ENCODE measurements around the gene GNPDA1.
A peak's percentile ranks its signal among the peaks of the same experiment; 100 is the strongest.

The GNPDA1 gene

DNA sequence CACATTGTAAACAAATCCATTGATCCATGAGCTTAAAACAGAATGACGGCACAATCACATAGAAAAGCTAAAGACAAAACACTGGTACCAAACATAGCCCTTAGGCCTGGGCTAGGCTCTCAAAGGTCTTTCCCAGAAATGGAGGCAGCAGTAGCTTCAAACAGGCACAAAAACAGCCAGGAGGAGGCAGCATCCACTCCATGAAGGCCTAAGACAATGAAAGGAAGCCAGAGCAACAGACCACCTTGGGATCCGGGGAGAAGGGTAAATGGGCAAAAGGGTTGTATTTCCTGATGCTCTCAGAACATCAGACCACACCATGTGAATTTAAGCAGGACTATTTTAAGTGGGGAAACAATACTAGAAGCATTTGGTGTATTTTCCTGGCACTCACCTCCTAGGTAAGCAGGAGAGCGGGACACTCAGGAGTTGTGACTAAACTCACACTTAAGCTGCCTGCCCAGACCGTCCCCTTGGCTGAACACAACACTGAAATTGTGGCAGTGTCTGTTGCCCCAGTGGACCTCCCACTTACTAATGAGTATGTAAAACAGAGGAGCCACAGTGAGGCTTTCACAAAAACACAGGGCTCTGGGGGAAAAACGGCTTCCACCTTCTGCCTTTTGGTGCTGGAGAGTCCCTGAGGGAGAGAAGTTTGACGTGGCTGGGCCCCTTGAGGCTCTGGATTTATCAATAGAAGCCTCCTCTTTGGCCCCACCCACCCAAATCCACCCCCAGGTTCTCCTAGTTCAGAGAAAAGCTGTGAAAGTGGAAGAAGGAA lies 11.9 kb downstream of the GNPDA1 start:
- DNase-seq (ENCODE audit: low read depth, low spot score), result no peak
- ChIA-PET POLR2A (no interaction called here), CTCF (interaction anchor here (0.6 to 10.2 kb wide), 9 partner anchors 10 to 143 kb away, joined by 3 to 70 read pairs (median 4); partner anchors contain the start of gene GNPDA1)
- H3K4me3 ChIP-seq (ENCODE audit: low read depth, low read length), result no peak overlapping the region
- TF ChIP-seq CTCF (IDR thresholded peaks at IDR 0.05; ENCODE audit: insufficient read depth, low read length, missing control alignments), result peak; percentile 9

DNA sequence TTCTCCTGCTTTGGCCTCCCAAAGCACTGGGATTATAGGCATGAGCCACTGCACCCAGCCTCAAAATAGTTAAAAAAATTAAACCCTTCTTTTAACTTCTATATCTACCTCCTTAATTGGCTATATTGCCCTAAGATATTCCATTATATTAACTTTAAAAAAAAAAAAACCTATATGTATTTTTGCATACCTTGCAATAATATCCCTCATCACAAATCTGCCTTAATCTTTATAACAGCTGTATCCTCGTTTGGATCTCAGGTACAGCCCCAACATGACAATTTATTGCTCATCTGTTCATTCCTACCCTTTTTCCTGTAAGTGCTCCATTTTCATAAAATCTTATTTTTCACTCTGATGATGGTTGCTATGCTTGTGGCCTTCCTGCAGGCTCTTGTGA lies 12.7 kb downstream of the GNPDA1 start:
- ChIA-PET POLR2A (interaction anchor here (0.6 kb wide), 1 partner anchor 298 kb away, joined by 3 read pairs; no protein-coding TSS in a partner anchor), CTCF (interaction anchor here (0.6 to 10.2 kb wide), 9 partner anchors 9 to 144 kb away, joined by 3 to 70 read pairs (median 4); partner anchors contain the start of gene GNPDA1)
- no peak for DNase-seq (ENCODE audit: low read depth, low spot score)
- TF ChIP-seq CTCF (IDR thresholded peaks at IDR 0.05; ENCODE audit: insufficient read depth, low read length, missing control alignments), result no peak
- no peak overlapping the region for H3K4me3 ChIP-seq (ENCODE audit: low read depth, low read length)

GRCh38 chr5:141997358-141997960 lies 15.4 kb downstream of the GNPDA1 start:
- TF ChIP-seq CTCF (IDR thresholded peaks at IDR 0.05; ENCODE audit: insufficient read depth, low read length, missing control alignments), result no peak
- DNase-seq (ENCODE audit: low read depth, low spot score), result no peak
- POLR2A ChIA-PET, result no interaction called here
- CTCF ChIA-PET, result interaction anchor here (1.2 to 14.0 kb wide), 4 partner anchors 12 to 148 kb away, joined by 3 to 226 read pairs (median 38); partner anchors contain the start of gene GNPDA1
- no peak overlapping the region for H3K4me3 ChIP-seq (ENCODE audit: low read depth, low read length)

GRCh38 chr5:141995656-141996055 lies 17.2 kb downstream of the GNPDA1 start:
- POLR2A ChIA-PET, result interaction anchor here (1.0 kb wide), 1 partner anchor 27 kb away, joined by 3 read pairs; the partner anchor contains the start of gene RNF14
- CTCF ChIA-PET, result interaction anchor here (1.4 to 14.0 kb wide), 6 partner anchors 10 to 303 kb away, joined by 4 to 226 read pairs (median 12); partner anchors contain the start of gene GNPDA1

GRCh38 chr5:141994511-141995136 lies 18.2 kb downstream of the GNPDA1 start:
- CTCF ChIA-PET, result interaction anchor here (1.0 to 14.0 kb wide), 8 partner anchors 9 to 302 kb away, joined by 3 to 226 read pairs (median 6); partner anchors contain the start of gene GNPDA1
- no peak overlapping the region for H3K4me3 ChIP-seq (ENCODE audit: low read depth, low read length)

More at GRCh38 chr5:141995656-141996055, 17.2 kb downstream of the GNPDA1 start:
- H3K4me3 ChIP-seq (ENCODE audit: low read depth, low read length), result no peak overlapping the region
- no peak for DNase-seq (ENCODE audit: low read depth, low spot score)
- TF ChIP-seq CTCF (IDR thresholded peaks at IDR 0.05; ENCODE audit: insufficient read depth, low read length, missing control alignments), result no peak

More at GRCh38 chr5:141994511-141995136, 18.2 kb downstream of the GNPDA1 start:
- TF ChIP-seq CTCF (IDR thresholded peaks at IDR 0.05; ENCODE audit: insufficient read depth, low read length, missing control alignments), result no peak
- POLR2A ChIA-PET, result interaction anchor here (1.0 kb wide), 1 partner anchor 26 kb away, joined by 3 read pairs; the partner anchor contains the start of gene RNF14
- DNase-seq (ENCODE audit: low read depth, low spot score), result no peak

Data from AG04449 (cell line).